ENCODE data around the gene TAF15.
A peak's percentile ranks its signal among the peaks of the same experiment; 100 is the strongest.

Gene TAF15

DNA sequence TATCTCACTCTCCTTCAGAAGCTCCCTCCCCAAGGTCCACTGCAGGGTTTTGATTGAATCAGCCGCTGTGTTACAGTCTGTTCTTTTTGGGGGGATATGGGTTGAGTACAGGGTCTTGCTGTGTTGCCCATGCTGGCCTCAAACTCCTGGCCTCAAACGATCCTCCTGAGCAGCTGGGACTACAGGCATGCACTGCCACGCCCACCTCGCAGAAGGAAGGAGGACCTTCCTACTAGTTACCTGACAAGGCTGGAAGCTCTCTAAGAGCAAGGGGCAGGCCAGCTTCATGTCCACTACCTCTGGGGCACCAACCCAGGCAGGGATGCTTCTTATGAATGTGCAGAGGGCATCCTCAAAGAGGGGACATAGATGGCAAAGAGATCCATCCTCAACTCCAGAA, 11.9 kb upstream of the TAF15 start:
- Histone ChIP-seq H2BK120ac (ENCODE audit: low read depth, low read length) (no peak overlapping the region), H3K14ac (ENCODE audit: low read length) (no peak overlapping the region), H3K36me3 (replicated peaks in 1 of 2; ENCODE audit: control insufficient read depth in 2 of 2, insufficient read depth in 2 of 2, low read length in 2 of 2) (no peaks in the 10 kb centered on the region), H2AFZ (ENCODE audit: low read length) (no peak overlapping the region), H2BK12ac (ENCODE audit: low read length) (no peak overlapping the region), H2AK5ac (ENCODE audit: low read depth, low read length) (no peak overlapping the region), H2BK5ac (ENCODE audit: low read length) (no peak overlapping the region), H3K4me2 (ENCODE audit: insufficient read depth, low read length, poor library complexity, severe bottlenecking) (no peak overlapping the region), H3K4me1 (ENCODE audit: control insufficient read depth in 2 of 2, insufficient read depth in 1 of 2, low read depth in 1 of 2, low read length in 2 of 2) (peaks cover 2% of the 10 kb centered on the region in 2 donors), H3K9ac (ENCODE audit: low read depth, low read length, poor library complexity) (no peak overlapping the region), H4K91ac (ENCODE audit: low read depth, low read length, poor library complexity) (no peak overlapping the region), H4K8ac (ENCODE audit: low read depth, low read length) (no peak overlapping the region), H2BK15ac (ENCODE audit: low read length) (no peak overlapping the region), H3K4ac (ENCODE audit: low read length) (no peak overlapping the region), H3K9me3 (replicated peaks in 1 of 2; ENCODE audit: control insufficient read depth in 2 of 2, insufficient read depth in 1 of 2, low read depth in 1 of 2, low read length in 2 of 2) (no peaks in the 10 kb centered on the region), H3K27me3 (ENCODE audit: control insufficient read depth in 3 of 3, insufficient read depth in 3 of 3, low read depth in 1 of 3, low read length in 3 of 3) (peaks cover 7 to 86% (median 47%) of the 10 kb centered on the region in 3 experiments), H3K79me1 (ENCODE audit: low read depth, low read length) (no peaks in the 10 kb centered on the region), H3K23ac (ENCODE audit: low read depth, low read length, poor library complexity) (no peak overlapping the region), H3K4me3 (ENCODE audit: low read length in 2 of 2) (no peak overlapping the region), H3K18ac (ENCODE audit: low read length) (no peak overlapping the region), H3K27ac (replicated peaks; ENCODE audit: low read length) (no peak overlapping the region)
- DNase-seq (ENCODE audit: low spot score) = no peak
- no CpG with 5 or more reads among the region's 4 CpGs for WGBS, 2 donors (ENCODE audit: extremely low coverage in 2 of 2, insufficient read length in 2 of 2, insufficient replicate concordance in 1 of 2)

DNA sequence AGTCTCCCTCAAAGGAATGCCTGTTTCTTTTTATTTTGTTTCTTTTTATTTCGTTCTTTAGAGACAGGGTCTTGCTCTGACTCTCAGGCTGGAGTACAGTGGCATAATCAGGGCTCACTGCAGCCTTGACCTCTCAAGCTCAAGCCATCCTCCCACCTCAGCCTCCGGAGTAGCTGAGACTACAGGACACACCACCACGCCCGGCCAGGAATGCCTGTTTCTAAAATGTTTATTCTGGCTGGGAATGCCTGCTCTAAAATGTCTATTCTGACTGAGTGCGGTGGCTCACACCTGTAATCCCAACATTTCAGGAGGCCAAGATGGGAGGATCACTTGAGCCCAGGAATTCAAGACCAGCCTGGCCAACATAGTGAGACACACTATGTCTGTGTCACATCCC, 11.4 kb upstream of the TAF15 start:
- H4K8ac ChIP-seq (ENCODE audit: low read depth, low read length) = no peak overlapping the region
- no peak overlapping the region for H3K18ac ChIP-seq (ENCODE audit: low read length)
- H2AK5ac ChIP-seq (ENCODE audit: low read depth, low read length) = no peak overlapping the region
- H3K27ac ChIP-seq (replicated peaks; ENCODE audit: low read length) = no peak overlapping the region
- H3K23ac ChIP-seq (ENCODE audit: low read depth, low read length, poor library complexity) = no peak overlapping the region
- no peak overlapping the region for H2BK12ac ChIP-seq (ENCODE audit: low read length)
- no peak overlapping the region for H3K14ac ChIP-seq (ENCODE audit: low read length)
- no peak overlapping the region for H2BK15ac ChIP-seq (ENCODE audit: low read length)
- H3K4me1 ChIP-seq (ENCODE audit: control insufficient read depth in 2 of 2, insufficient read depth in 1 of 2, low read depth in 1 of 2, low read length in 2 of 2) = peaks cover 2% of the 10 kb centered on the region in 2 donors
- no CpG with 5 or more reads among the region's 5 CpGs for WGBS, 2 donors (ENCODE audit: extremely low coverage in 2 of 2, insufficient read length in 2 of 2, insufficient replicate concordance in 1 of 2)
- DNase-seq (ENCODE audit: low spot score) = no peak
- no peak overlapping the region for H3K9ac ChIP-seq (ENCODE audit: low read depth, low read length, poor library complexity)
- no peak overlapping the region for H4K91ac ChIP-seq (ENCODE audit: low read depth, low read length, poor library complexity)
- no peak overlapping the region for H3K4ac ChIP-seq (ENCODE audit: low read length)
- H3K4me3 ChIP-seq (ENCODE audit: low read length in 2 of 2) = no peak overlapping the region
- H3K27me3 ChIP-seq (ENCODE audit: control insufficient read depth in 3 of 3, insufficient read depth in 3 of 3, low read depth in 1 of 3, low read length in 3 of 3) = peaks cover 7 to 81% (median 47%) of the 10 kb centered on the region in 3 experiments
- no peak overlapping the region for H2BK120ac ChIP-seq (ENCODE audit: low read depth, low read length)
- H3K9me3 ChIP-seq (replicated peaks in 1 of 2; ENCODE audit: control insufficient read depth in 2 of 2, insufficient read depth in 1 of 2, low read depth in 1 of 2, low read length in 2 of 2) = no peaks in the 10 kb centered on the region
- H3K4me2 ChIP-seq (ENCODE audit: insufficient read depth, low read length, poor library complexity, severe bottlenecking) = no peak overlapping the region
- no peaks in the 10 kb centered on the region for H3K79me1 ChIP-seq (ENCODE audit: low read depth, low read length)
- no peak overlapping the region for H2AFZ ChIP-seq (ENCODE audit: low read length)
- no peak overlapping the region for H2BK5ac ChIP-seq (ENCODE audit: low read length)
- no peaks in the 10 kb centered on the region for H3K36me3 ChIP-seq (replicated peaks in 1 of 2; ENCODE audit: control insufficient read depth in 2 of 2, insufficient read depth in 2 of 2, low read length in 2 of 2)

DNA sequence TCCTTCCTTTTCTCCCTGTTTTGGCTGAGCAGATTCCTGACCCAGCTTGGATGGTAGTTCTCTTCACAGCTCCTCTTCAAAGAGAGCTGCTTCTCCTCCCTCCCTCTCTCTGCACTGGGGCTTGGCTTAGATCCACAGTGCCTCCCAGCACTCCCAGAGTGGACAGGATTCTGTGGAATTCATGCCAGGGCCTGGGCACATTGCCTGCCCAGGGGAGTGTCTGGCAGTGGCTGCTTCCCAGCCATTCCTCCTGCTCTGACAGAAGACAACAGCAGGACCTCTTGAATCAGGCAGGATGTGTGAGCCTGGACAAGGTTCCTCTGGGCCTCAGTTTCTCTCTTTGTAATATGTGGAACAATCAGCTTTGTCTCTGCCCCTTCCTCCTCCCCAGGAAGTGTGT, 9.3 kb upstream of the TAF15 start:
- H2AK5ac ChIP-seq (ENCODE audit: low read depth, low read length) = no peak overlapping the region
- H3K9me3 ChIP-seq (replicated peaks in 1 of 2; ENCODE audit: control insufficient read depth in 2 of 2, insufficient read depth in 1 of 2, low read depth in 1 of 2, low read length in 2 of 2) = no peaks in the 10 kb centered on the region
- no peak overlapping the region for H4K91ac ChIP-seq (ENCODE audit: low read depth, low read length, poor library complexity)
- no peak overlapping the region for H4K8ac ChIP-seq (ENCODE audit: low read depth, low read length)
- H3K14ac ChIP-seq (ENCODE audit: low read length) = no peak overlapping the region
- no peak overlapping the region for H3K23ac ChIP-seq (ENCODE audit: low read depth, low read length, poor library complexity)
- H2BK120ac ChIP-seq (ENCODE audit: low read depth, low read length) = no peak overlapping the region
- no peak overlapping the region for H2BK5ac ChIP-seq (ENCODE audit: low read length)
- H3K4me1 ChIP-seq (ENCODE audit: control insufficient read depth in 2 of 2, insufficient read depth in 1 of 2, low read depth in 1 of 2, low read length in 2 of 2) = peaks cover 1 to 2% of the 10 kb centered on the region in 2 donors
- no peak overlapping the region for H3K4ac ChIP-seq (ENCODE audit: low read length)
- H3K4me3 ChIP-seq (ENCODE audit: low read length in 2 of 2) = no peak overlapping the region
- H3K79me1 ChIP-seq (ENCODE audit: low read depth, low read length) = no peaks in the 10 kb centered on the region
- no peak overlapping the region for H2BK12ac ChIP-seq (ENCODE audit: low read length)
- DNase-seq (ENCODE audit: low spot score) = no peak
- peaks cover 4 to 60% (median 28%) of the 10 kb centered on the region in 3 experiments for H3K27me3 ChIP-seq (ENCODE audit: control insufficient read depth in 3 of 3, insufficient read depth in 3 of 3, low read depth in 1 of 3, low read length in 3 of 3)
- H3K18ac ChIP-seq (ENCODE audit: low read length) = no peak overlapping the region
- no peaks in the 10 kb centered on the region for H3K36me3 ChIP-seq (replicated peaks in 1 of 2; ENCODE audit: control insufficient read depth in 2 of 2, insufficient read depth in 2 of 2, low read length in 2 of 2)
- no peak overlapping the region for H3K27ac ChIP-seq (replicated peaks; ENCODE audit: low read length)
- no peak overlapping the region for H2BK15ac ChIP-seq (ENCODE audit: low read length)
- no peak overlapping the region for H3K9ac ChIP-seq (ENCODE audit: low read depth, low read length, poor library complexity)
- no peak overlapping the region for H3K4me2 ChIP-seq (ENCODE audit: insufficient read depth, low read length, poor library complexity, severe bottlenecking)
- no peak overlapping the region for H2AFZ ChIP-seq (ENCODE audit: low read length)

DNA sequence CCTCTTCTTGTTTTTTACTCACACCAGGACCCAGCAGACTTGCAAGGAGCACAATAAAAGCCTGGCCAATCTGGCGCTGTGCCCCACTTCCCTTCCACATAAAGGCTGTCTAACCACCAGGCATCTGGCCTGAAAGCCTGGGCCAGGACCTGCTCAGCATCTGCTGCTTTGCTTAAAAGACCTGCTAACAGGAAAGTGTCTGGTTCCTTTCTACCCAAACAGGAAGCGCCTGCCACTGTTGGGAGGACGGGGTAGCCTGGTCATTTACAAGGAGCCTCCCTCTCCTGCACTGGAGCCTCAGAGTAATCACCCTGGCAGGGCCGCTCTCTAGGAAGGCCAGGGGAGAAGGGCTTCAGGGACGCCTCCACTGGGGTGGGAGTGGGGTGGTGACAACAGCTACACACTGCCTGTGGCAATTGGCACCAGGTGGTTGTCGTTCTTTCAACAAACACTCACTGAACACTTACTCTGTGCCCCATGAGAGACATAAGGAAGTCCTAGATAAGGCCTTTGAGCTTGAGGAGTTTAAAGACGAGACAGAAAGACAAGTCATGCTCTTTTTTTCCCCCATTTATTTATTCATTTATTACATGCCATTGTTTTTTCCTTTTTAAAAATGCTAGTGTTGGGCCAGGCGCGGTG, 7.6 kb upstream of the TAF15 start:
- no peaks in the 10 kb centered on the region for H3K36me3 ChIP-seq (replicated peaks in 1 of 2; ENCODE audit: control insufficient read depth in 2 of 2, insufficient read depth in 2 of 2, low read length in 2 of 2)
- no peak overlapping the region for H3K9ac ChIP-seq (ENCODE audit: low read depth, low read length, poor library complexity)
- peaks cover 0 to 43% (median 11%) of the 10 kb centered on the region in 3 experiments for H3K27me3 ChIP-seq (ENCODE audit: control insufficient read depth in 3 of 3, insufficient read depth in 3 of 3, low read depth in 1 of 3, low read length in 3 of 3)
- H3K4me2 ChIP-seq (ENCODE audit: insufficient read depth, low read length, poor library complexity, severe bottlenecking) = no peak overlapping the region
- H3K4ac ChIP-seq (ENCODE audit: low read length) = no peak overlapping the region
- peak overlapping the region; percentile 44 for H3K18ac ChIP-seq (ENCODE audit: low read length)
- no peak overlapping the region for H3K14ac ChIP-seq (ENCODE audit: low read length)
- H2BK120ac ChIP-seq (ENCODE audit: low read depth, low read length) = no peak overlapping the region
- H3K4me3 ChIP-seq (ENCODE audit: low read length in 2 of 2) = no peak overlapping the region
- H2AFZ ChIP-seq (ENCODE audit: low read length) = peak overlapping the region; percentile 52
- no peak overlapping the region for H3K27ac ChIP-seq (replicated peaks; ENCODE audit: low read length)
- H4K8ac ChIP-seq (ENCODE audit: low read depth, low read length) = no peak overlapping the region
- no peak for DNase-seq (ENCODE audit: low spot score)
- no peak overlapping the region for H2BK5ac ChIP-seq (ENCODE audit: low read length)
- H3K9me3 ChIP-seq (replicated peaks in 1 of 2; ENCODE audit: control insufficient read depth in 2 of 2, insufficient read depth in 1 of 2, low read depth in 1 of 2, low read length in 2 of 2) = no peaks in the 10 kb centered on the region
- no peak overlapping the region for H2BK12ac ChIP-seq (ENCODE audit: low read length)
- no peak overlapping the region for H4K91ac ChIP-seq (ENCODE audit: low read depth, low read length, poor library complexity)
- peaks cover 0 to 1% of the 10 kb centered on the region in 2 donors for H3K4me1 ChIP-seq (ENCODE audit: control insufficient read depth in 2 of 2, insufficient read depth in 1 of 2, low read depth in 1 of 2, low read length in 2 of 2)
- H3K79me1 ChIP-seq (ENCODE audit: low read depth, low read length) = no peaks in the 10 kb centered on the region
- WGBS, 2 donors (ENCODE audit: extremely low coverage in 2 of 2, insufficient read length in 2 of 2, insufficient replicate concordance in 1 of 2) = no CpG with 5 or more reads among the region's 9 CpGs
- no peak overlapping the region for H2BK15ac ChIP-seq (ENCODE audit: low read length)
- H2AK5ac ChIP-seq (ENCODE audit: low read depth, low read length) = no peak overlapping the region
- peak overlapping the region; percentile 75 for H3K23ac ChIP-seq (ENCODE audit: low read depth, low read length, poor library complexity)

Measured in neuronal stem cell (in vitro differentiated cells).